GM12873 (cell line): ENCODE results near the gene RNF123.

Experiments used
- TF ChIP-seq, protein P1 (sequence below): IDR thresholded peaks from 2 replicates; pipeline ENCODE4 v1.5.1; 2012; ENCODE audit warnings: low read depth, mild to moderate bottlenecking, moderate library complexity, low read length, control low read depth; ENCODE audit not compliant: insufficient read depth; ENCODE audit errors: missing control alignments

RNF123 gene

DNA sequence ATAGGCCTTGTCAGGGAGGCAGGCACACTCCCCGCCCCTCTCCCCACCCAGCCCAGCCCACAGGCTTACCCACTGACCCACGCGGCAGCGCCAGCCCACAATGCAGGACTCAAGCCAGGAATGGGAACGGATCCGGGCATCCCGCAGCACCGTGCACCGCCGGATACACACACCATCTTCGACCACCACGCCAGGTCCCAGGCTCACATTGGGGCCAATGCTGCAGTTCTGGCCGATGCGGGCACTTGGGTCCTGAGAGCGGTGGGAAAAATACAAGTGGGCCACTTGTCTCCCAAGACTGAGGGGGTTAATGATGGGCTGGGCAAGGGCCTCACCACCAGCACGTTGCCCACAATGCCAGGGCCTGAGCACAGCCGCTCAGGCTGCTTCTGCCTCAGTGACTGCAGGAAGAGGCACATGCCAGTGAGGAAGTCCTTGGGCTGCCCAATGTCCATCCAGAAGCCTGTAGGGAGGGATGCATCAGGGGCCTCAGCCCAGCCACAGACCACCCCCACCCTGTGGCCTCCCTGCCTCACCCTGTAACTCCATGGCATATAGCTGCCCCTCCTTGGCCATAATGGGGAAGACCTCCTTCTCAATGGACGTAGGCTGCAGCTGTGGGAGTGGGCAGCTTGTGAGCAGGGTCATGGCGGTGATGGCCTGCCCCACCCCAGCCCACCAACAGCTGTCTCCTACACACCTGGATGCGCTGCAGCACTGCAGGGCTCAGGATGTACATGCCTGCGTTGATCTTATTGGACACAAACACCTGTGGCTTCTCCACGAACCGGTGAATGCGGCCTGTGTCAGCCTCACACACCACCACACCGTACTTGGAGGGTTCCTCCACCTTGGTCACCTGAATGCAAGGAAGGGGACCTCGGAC is 32.8 kb downstream of the RNF123 start:
- TF ChIP-seq, protein P1, sequence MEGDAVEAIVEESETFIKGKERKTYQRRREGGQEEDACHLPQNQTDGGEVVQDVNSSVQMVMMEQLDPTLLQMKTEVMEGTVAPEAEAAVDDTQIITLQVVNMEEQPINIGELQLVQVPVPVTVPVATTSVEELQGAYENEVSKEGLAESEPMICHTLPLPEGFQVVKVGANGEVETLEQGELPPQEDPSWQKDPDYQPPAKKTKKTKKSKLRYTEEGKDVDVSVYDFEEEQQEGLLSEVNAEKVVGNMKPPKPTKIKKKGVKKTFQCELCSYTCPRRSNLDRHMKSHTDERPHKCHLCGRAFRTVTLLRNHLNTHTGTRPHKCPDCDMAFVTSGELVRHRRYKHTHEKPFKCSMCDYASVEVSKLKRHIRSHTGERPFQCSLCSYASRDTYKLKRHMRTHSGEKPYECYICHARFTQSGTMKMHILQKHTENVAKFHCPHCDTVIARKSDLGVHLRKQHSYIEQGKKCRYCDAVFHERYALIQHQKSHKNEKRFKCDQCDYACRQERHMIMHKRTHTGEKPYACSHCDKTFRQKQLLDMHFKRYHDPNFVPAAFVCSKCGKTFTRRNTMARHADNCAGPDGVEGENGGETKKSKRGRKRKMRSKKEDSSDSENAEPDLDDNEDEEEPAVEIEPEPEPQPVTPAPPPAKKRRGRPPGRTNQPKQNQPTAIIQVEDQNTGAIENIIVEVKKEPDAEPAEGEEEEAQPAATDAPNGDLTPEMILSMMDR: no peak

DNA sequence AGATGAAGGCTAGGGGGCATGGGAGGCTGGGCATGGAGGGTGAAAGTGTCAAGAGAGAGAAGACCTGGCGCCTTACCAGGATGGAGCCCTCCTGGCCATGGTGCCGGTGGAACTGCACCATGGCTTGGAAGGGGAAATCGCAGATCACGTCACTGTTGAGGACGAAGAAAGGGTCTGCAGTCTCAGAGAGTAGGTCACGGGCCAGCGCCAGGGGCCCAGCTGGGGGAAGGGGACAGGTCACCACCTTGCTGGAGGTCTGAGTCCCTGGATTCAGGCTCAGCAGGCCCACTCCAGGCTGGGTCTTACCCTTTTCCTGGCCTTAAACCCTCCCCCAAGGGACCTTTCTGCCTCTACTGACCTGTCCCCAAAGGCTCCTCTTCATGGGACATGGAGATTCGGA is 33.5 kb downstream of the RNF123 start:
- TF ChIP-seq, protein P1: no peak

DNA sequence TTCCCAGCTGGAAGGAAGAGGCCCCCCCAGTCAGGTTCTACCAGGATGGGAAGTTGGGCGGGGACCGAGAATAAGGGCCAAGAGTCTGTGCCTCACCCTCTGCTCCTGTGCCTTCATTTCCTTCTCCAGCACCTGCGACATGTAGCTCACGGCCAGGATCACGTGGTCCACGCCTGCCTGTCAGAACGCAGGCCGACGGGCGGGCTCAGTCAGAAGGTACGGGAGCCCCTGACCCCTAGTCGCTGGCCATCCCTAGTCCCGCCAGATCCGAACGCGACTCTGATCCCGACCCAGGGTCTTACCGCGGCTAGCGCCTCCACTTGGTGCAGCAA is 33.9 kb downstream of the RNF123 start:
- TF ChIP-seq, protein P1: no peak

DNA sequence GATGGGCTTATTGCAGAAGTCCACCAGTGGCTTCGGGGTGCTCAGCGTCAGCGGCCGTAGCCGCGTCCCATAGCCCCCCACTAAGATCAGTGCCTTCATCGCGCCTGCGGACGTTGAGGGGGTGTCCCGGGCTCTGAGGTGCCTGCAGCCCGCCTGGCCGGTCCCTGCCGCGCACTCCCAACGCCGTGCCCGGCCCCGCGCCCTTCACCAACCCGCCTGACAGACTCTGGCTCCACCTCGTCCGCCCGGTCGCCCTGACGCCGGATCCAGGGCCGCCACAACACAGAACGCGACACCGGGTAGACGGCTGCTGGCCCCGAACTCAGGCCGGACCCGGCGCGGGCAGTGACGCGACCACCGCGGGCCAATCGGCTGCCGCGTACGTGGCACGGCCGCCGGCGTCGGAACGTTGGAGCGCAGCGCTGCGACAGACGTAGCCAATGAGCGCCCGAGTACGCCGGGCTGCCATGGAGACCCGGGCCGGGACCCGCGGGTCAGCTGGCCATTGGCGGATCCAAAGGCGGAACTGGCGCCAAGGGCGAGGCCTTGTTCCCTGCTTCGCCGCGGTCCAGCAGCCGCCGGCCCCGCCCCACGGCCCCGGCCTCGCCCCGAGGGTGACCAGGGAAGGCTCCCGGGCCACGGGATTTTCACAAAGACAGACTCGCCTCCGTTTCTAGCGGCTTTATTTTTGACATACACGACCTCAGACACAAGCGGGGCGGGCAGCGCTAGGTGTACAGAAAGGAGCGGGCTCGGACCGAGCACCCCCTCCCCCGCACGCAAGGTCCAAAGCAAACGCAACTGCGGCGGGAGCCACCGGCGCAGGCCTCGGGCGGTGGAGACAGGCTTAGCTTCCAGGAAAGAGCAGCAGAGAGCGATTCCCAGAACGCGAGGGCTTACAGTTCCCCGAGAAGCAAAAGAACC is 34.5 kb downstream of the RNF123 start, which contains the start of gene GMPPB:
Gene GMPPB (minus strand): TSS at position 324 of the 924 bp plus-strand sequence. CDS start 225 bp downstream, at position 99.
- TF ChIP-seq, protein P1: no peak

DNA sequence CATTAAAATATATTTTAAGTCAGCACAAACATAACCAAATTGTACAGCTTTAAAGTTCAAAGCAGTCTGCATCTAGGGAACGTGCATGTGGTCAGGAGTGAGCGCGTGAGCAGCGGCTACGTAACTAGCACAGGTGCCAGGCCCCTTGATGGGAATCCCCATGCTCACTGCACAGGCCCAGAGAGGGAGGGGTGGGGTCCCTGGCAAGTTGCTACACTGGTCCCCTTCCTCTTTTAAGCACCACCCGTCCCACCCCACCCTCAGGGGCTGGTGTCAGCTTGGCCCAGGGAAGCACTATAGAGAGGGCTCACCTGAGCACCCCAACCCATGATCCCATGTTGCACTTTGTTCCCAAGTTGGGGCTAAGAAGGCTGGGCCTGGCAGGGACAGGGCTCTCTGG is 35.2 kb downstream of the RNF123 start:
- TF ChIP-seq, protein P1: no peak

DNA sequence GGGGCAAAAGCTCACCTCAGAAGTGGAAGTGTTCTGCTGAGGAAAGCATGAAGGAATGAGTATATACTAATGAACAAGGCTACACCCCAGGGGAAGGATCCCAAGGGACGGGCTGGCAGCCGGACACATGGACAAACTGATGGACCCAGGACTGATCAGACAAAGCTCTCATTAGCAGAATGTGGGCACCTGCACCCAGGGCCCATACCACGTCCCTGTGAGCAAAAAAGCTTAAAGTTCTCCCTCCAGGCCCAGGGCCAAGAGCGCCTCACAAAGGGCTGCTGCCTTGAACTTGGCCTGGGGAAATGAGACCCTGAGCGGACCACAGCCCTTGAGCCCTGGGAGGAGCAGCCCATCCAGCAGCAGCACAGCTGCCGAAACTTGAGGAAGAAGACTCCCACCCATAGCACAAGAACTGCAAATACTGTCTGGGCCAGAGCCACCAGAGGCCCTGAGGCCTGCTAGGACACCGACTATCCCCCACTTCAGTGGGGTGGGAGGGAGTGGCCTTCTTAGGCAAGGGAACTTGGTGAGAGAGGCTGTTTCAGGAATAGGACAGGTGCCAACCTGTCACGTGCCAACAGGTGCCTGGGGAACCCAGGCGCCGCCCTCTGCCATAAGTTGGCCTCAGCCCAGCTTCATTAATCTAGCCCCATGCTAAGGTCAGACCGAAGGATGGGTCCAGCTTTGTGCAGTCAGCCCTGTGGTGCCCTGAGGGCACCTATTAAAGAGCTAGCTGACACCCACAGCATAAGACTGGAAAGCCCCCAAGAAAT is 36.7 kb downstream of the RNF123 start:
- TF ChIP-seq, protein P1: no peak
